Measurements from ENCODE around the gene GPRC5B.

- TF ChIP-seq POLR2A (IDR thresholded peaks at IDR 0.05) (no peak), EP300 (IDR thresholded peaks at IDR 0.05) (no peak), POLR2AphosphoS5 (IDR thresholded peaks at IDR 0.05) (no peak)
Measured at GRCh38 chr16:19812986-19813385, 71.7 kb downstream of the GPRC5B start.

All from upper lobe of left lung (tissue), 4 donors.